ENCODE data around the gene EME2.

EME2 gene

DNA sequence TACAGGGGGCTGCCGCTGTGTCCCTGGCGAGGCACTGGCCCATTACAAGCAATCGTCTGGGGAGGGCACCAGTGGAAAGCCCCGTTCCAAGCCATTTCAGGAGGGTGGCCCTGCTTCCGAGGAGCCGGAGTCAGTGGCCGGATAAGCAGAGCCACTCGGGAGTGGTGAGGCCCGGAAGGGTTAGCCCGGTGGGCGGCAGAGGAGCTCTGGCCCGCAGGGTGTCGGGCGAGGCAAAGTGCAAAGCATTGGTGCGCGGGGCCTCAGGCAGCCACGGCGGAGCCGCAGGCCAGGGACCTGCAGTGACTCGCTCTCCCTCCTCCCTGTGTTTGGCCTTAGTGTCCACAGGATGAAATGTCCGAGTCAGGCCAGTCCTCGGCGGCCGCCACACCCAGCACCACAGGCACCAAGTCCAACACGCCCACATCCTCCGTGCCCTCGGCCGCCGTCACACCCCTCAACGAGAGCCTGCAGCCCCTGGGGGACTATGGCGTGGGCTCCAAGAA lies 25.9 kb upstream of the EME2 start:
- TF ChIP-seq CTCF (conservative IDR thresholded peaks at IDR 0.05) (no peak), ZFX (IDR thresholded peaks at IDR 0.05) (no peak)
- no peak overlapping the region for H3K27ac ChIP-seq

DNA sequence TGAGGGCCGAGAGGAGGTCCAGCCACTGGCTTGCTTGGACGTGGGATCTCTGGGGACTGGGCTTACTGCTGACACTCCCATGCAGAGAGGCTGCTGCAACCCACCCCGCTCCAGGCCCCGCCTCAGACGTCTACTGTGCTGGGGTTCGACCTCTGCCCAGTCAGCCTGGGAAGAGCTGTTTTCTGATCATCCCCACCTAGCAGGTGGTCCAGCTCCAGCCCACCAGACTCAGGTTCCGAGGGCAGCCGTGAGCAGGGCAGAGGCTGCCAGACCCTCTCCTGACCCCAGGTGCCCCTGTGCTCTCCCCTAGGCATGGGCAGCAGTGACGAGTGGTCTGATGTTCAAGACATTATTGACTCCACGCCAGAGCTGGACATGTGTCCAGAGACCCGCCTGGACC lies 24.7 kb upstream of the EME2 start:
- H3K27ac ChIP-seq, result no peak overlapping the region
- TF ChIP-seq ZFX (IDR thresholded peaks at IDR 0.05), result no peak
- no peak for TF ChIP-seq CTCF (conservative IDR thresholded peaks at IDR 0.05)

- TF ChIP-seq CTCF (conservative IDR thresholded peaks at IDR 0.05), result no peak
- no peak for TF ChIP-seq ZFX (IDR thresholded peaks at IDR 0.05)
- no peak overlapping the region for H3K27ac ChIP-seq
Measured at GRCh38 chr16:1749152-1750117, 23.2 kb upstream of the EME2 start.

DNA sequence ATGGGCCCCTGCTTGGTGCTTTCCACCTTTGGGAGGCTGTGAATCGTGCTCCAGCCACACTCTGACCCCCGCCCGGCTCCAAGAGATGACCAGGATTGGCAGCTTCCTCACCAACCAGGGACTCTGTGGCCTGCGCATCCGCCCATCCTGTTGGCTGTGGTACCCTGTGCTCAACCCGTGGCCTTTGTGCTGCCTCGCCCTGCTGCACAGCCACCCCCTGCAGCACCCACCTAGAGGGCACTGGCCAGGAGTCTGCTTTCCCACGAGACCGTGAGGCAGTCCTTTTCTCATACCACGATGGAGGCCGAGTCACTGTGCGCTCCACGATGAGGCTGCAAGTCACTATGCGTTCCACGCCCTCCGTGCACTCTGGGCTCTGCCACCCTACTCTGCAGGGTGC lies 20.7 kb upstream of the EME2 start:
- no peak overlapping the region for H3K27ac ChIP-seq
- no peak for TF ChIP-seq CTCF (conservative IDR thresholded peaks at IDR 0.05)
- no peak for TF ChIP-seq ZFX (IDR thresholded peaks at IDR 0.05)

GRCh38 chr16:1752853-1753252 lies 19.8 kb upstream of the EME2 start:
- H3K27ac ChIP-seq, result no peak overlapping the region
- no peak for TF ChIP-seq CTCF (conservative IDR thresholded peaks at IDR 0.05)
- TF ChIP-seq ZFX (IDR thresholded peaks at IDR 0.05), result no peak

DNA sequence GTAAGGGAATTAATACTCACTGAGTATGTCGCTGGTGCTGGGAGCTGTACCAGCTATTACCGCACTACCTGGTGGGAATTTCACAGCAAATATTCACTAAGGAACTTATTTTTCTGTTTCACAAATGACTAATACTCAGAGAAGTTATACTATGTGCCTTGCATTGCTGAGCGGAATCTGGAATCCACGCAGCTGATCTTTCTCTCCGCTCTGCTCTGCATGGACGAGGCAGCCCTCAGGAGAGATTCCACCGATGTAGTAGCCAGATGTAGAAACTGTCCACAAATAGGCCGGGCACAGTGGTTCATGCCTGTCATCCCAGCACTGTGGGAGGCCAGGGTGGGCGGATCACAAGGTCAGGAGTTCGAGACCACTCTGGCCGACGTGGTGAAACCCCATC lies 18.4 kb upstream of the EME2 start:
- TF ChIP-seq ZFX (IDR thresholded peaks at IDR 0.05) (no peak), CTCF (conservative IDR thresholded peaks at IDR 0.05) (no peak)
- H3K27ac ChIP-seq, result no peak overlapping the region

DNA sequence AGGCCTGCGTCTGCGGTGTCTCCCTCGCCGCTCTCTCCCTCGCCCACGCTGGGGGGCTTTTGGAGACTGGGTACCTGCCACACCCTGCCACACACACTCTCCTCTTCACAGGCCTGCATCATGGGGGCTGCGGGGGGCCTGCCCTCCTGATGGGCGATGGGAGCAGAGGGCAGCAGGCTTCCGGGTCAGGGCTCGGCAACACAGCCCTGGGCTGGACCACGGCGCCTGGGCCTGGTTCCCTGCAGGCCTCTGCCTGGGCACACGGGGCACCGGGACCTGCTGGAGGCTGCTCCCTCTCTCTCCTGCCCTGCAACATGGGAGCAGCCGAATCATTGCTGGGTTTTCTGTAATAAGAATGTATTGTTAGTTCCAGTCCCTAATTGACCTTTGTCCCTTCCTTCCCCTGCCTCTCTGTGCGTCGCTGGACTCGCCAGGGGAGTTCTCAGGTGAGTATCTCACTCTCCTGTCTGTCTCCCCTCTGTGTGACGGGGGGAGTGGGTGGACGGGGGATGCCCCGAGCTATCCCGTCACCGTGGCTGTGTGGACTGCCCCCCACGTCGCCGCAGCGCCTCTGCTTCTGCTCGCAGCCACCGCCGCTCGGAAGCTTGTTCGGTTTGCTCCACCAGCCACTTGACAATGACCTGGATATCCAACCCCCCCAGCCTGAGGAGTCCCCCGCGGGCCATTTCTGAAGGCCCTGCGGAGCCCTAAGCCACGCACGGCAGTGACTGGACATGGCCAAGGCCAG lies 14.7 kb upstream of the EME2 start:
- H3K27ac ChIP-seq, result no peak overlapping the region
- TF ChIP-seq ZFX (IDR thresholded peaks at IDR 0.05) (no peak), CTCF (conservative IDR thresholded peaks at IDR 0.05) (no peak)
